LNCaP clone FGC (cell line): ENCODE measurements around the gene CNTROB.

Experiments
- DNase-seq: peaks from one replicate; pipeline ENCODE4 v3.0.0-alpha.2; 2011; ENCODE audit warnings: low read depth
- H3K4me3 ChIP-seq: 2 replicates; pipeline ENCODE4 v1.5.1; 2011; ENCODE audit warnings: mild to moderate bottlenecking, low read depth, low read length, control low read depth
- CTCF ChIP-seq: IDR thresholded peaks from 2 replicates; pipeline ENCODE4 v1.5.1; 2012; ENCODE audit warnings: mild to moderate bottlenecking; ENCODE audit not compliant: control insufficient read depth, insufficient read depth; ENCODE audit errors: extremely low read depth

Gene CNTROB

GRCh38 chr17:7931709-7932482 is at the start of gene CNTROB, which contains the start of gene TRAPPC1:
Gene CNTROB, plus strand, starts transcription at chr17:7932206. Its CDS starts 874 bp downstream, at chr17:7933080.
Gene TRAPPC1, minus strand, starts transcription at chr17:7931946. Its CDS starts 117 bp downstream, at chr17:7931829.
- peak within 1 kb of the TSS; percentile 93 for H3K4me3 ChIP-seq
- DNase-seq, result peak; percentile 96
- TF ChIP-seq CTCF, result no peak

GRCh38 chr17:7882629-7883028 is 49.4 kb upstream of the CNTROB start:
- DNase-seq, result no peak
- no peak overlapping the region for H3K4me3 ChIP-seq
- TF ChIP-seq CTCF, result no peak

- TF ChIP-seq CTCF, result no peak
- H3K4me3 ChIP-seq, result peak overlapping the region; percentile 50
- DNase-seq, result no peak
Measured at GRCh38 chr17:7883781-7884386, 48.1 kb upstream of the CNTROB start.

GRCh38 chr17:7884581-7885366 is 47.2 kb upstream of the CNTROB start:
- H3K4me3 ChIP-seq, result peak overlapping the region; percentile 77
- TF ChIP-seq CTCF, result no peak
- no peak for DNase-seq

GRCh38 chr17:7885367-7886226 is 46.4 kb upstream of the CNTROB start:
- 0 out of 2 replicates have a peak, but pooled peaks have one; percentile 14 for TF ChIP-seq CTCF
- no peak for DNase-seq

GRCh38 chr17:7886227-7887037 is 45.6 kb upstream of the CNTROB start:
- no peak for DNase-seq
- H3K4me3 ChIP-seq, result peak overlapping the region; percentile 77
- TF ChIP-seq CTCF, result peak; percentile 5; the same call in 1 of the 2 replicates

More at GRCh38 chr17:7885367-7886226, 46.4 kb upstream of the CNTROB start:
- peak overlapping the region; percentile 77 for H3K4me3 ChIP-seq
